SK-N-SH (cell line): ENCODE results near the gene GRIP1.

ENCODE experiments used
- NRF1 ChIP-seq: IDR thresholded peaks from 2 replicates; pipeline ENCODE4 v1.6.1; 2012; ENCODE audit warnings: low read depth, mild to moderate bottlenecking, low read length
- YY1 ChIP-seq: IDR thresholded peaks from 2 replicates; pipeline ENCODE4 v1.4.0; 2012; ENCODE audit warnings: low read depth, mild to moderate bottlenecking
- TF ChIP-seq, protein P1 (sequence below): fragments of 200-600 bp; sonication (generic); IDR thresholded peaks from 2 replicates; pipeline ENCODE4 v1.6.1; 2017; ENCODE audit warnings: antibody characterized with exemption, mild to moderate bottlenecking, moderate library complexity

DNA sequence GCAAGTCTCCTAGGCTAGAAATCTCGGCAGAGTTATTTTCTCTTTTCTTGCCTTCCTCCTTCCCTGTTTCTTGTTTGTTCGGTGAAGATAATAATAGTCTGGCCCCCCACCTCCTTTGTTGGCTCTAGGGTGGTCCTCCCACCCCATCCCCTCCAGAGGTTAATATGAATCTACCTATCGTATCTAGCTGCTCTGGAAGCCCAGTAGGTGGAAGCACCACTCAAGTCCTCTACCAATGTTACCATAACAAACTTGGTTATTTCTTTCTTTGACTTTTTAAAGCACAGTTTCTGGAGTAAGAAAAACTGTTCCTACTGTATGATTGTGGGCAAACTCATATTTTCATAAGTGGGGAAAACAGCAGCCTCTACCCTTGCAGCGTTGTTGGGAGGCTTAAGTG lies 19.7 kb upstream of the GRIP1 start:
- TF ChIP-seq, protein P1, sequence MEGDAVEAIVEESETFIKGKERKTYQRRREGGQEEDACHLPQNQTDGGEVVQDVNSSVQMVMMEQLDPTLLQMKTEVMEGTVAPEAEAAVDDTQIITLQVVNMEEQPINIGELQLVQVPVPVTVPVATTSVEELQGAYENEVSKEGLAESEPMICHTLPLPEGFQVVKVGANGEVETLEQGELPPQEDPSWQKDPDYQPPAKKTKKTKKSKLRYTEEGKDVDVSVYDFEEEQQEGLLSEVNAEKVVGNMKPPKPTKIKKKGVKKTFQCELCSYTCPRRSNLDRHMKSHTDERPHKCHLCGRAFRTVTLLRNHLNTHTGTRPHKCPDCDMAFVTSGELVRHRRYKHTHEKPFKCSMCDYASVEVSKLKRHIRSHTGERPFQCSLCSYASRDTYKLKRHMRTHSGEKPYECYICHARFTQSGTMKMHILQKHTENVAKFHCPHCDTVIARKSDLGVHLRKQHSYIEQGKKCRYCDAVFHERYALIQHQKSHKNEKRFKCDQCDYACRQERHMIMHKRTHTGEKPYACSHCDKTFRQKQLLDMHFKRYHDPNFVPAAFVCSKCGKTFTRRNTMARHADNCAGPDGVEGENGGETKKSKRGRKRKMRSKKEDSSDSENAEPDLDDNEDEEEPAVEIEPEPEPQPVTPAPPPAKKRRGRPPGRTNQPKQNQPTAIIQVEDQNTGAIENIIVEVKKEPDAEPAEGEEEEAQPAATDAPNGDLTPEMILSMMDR = no peak
- TF ChIP-seq YY1 (no peak), NRF1 (no peak)
